Kidney epithelial cell (primary cell): ENCODE measurements around the gene SLC26A9. TPM values are rescaled to one million over a fixed set of nuclear protein-coding genes. Genes with fewer than 3 reads are reported as not detected.

Source experiments
- DNase-seq: peaks from one replicate; pipeline ENCODE4 v3.0.0-alpha.2; 2010; ENCODE audit warnings: low read depth
- H3K27me3 ChIP-seq: 2 replicates; pipeline ENCODE4 v1.6.0; 2011; ENCODE audit warnings: low read length; ENCODE audit not compliant: control insufficient read depth, insufficient read depth
- H3K36me3 ChIP-seq: 2 replicates; pipeline ENCODE4 v1.5.1; 2011; ENCODE audit warnings: low read length; ENCODE audit not compliant: control insufficient read depth, insufficient read depth
- H3K4me3 ChIP-seq: 2 replicates; pipeline ENCODE4 v1.5.1; 2011; ENCODE audit warnings: low read depth, mild to moderate bottlenecking, control low read depth, low read length
- total RNA-seq: library from RNA; depleted of rRNA; stranded (reverse); fragments of >200 nt; gene quantifications from 2 replicates; pipeline ENCODE4 v1.2.3, GENCODE V29; 2015
- TF ChIP-seq, protein P1 (sequence below): IDR thresholded peaks from 2 replicates; pipeline ENCODE4 v1.5.1; 2011; ENCODE audit warnings: mild to moderate bottlenecking, moderate library complexity, low read length, control low read depth, inconsistent platforms; ENCODE audit not compliant: insufficient read depth, poor library complexity, severe bottlenecking

The SLC26A9 gene
- total RNA-seq, 1 donor from 2014 or later = not detected

DNA sequence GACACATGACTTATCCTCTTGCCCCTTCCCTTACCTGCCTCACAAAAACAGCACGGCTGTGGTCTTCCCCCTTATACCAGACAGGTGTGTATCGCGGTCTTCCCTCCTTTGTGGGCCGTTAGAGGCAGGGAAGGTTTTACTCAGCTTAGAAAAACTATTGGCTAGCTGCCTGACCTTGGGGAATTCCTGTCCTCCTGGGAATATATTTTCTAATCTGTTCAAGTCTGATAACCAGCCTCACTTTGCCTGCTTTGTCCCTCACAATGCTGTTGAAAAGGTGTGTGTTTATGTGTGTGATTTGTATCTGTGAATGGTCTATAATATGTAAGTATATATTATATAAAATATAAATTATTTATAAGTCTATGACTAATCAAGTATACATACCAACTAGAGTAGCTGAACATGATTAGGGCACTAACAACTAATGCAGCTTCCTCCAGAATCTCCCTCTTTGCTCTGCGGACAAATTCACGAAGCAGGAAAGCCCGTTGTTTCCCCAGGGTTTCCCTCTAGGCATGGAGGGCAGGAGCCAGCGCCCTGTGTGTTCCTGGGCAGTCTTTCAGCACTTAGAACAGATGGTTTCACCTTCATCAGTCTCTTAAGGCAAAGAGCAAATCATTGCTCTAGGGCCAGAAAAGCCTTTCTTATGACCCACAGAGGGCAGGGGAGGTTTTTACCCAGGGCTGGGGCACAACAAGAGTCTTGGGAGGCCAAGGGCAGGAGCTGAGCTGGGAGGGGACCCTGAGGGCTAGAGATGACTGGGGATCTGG is 25.6 kb downstream of the SLC26A9 start:
- Histone ChIP-seq H3K36me3 (no peaks in the 10 kb centered on the region), H3K4me3 (no peak overlapping the region), H3K27me3 (no peaks in the 10 kb centered on the region)
- DNase-seq = no peak
- TF ChIP-seq, protein P1, sequence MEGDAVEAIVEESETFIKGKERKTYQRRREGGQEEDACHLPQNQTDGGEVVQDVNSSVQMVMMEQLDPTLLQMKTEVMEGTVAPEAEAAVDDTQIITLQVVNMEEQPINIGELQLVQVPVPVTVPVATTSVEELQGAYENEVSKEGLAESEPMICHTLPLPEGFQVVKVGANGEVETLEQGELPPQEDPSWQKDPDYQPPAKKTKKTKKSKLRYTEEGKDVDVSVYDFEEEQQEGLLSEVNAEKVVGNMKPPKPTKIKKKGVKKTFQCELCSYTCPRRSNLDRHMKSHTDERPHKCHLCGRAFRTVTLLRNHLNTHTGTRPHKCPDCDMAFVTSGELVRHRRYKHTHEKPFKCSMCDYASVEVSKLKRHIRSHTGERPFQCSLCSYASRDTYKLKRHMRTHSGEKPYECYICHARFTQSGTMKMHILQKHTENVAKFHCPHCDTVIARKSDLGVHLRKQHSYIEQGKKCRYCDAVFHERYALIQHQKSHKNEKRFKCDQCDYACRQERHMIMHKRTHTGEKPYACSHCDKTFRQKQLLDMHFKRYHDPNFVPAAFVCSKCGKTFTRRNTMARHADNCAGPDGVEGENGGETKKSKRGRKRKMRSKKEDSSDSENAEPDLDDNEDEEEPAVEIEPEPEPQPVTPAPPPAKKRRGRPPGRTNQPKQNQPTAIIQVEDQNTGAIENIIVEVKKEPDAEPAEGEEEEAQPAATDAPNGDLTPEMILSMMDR = no peak

GRCh38 chr1:205916541-205916940 is 26.7 kb downstream of the SLC26A9 start:
- Histone ChIP-seq H3K4me3 (no peak overlapping the region), H3K27me3 (no peaks in the 10 kb centered on the region), H3K36me3 (no peaks in the 10 kb centered on the region)
- TF ChIP-seq, protein P1 = no peak
- no peak for DNase-seq

- H3K36me3 ChIP-seq = no peaks in the 10 kb centered on the region
- no peak for DNase-seq
- TF ChIP-seq, protein P1 = no peak
Measured at GRCh38 chr1:205915354-205915990, 27.8 kb downstream of the SLC26A9 start.

DNA sequence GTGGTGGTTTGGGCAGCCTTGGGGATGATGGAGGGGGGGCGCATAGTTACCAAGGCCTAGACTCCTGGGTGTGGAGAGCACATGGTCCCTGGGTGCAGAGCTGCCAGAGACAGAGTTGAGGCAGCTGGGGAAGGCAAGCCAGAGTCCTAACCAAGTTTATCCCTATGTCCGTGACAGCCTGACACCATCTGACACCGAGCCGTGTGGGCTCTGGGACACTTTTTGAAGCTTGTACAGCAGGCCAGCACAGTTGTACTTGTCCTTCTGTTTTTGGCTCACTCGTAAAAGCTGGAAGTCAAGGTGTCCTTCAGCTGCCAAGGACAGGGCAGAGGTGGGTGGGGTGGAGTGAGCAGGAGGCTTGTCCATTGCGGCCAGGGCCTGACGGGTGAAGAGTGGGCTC is 28.5 kb downstream of the SLC26A9 start:
- DNase-seq = no peak
- TF ChIP-seq, protein P1 = no peak
- H3K4me3 ChIP-seq = no peak overlapping the region
- H3K27me3 ChIP-seq = no peaks in the 10 kb centered on the region
- no peaks in the 10 kb centered on the region for H3K36me3 ChIP-seq

More at GRCh38 chr1:205915354-205915990, 27.8 kb downstream of the SLC26A9 start:
- no peak overlapping the region for H3K4me3 ChIP-seq
- no peaks in the 10 kb centered on the region for H3K27me3 ChIP-seq

GRCh38 chr1:205914155-205914507 is 29.1 kb downstream of the SLC26A9 start:
- TF ChIP-seq, protein P1 = no peak
- Histone ChIP-seq H3K27me3 (no peaks in the 10 kb centered on the region), H3K4me3 (no peak overlapping the region), H3K36me3 (no peaks in the 10 kb centered on the region)
- DNase-seq = no peak
